CD8-positive, alpha-beta memory T cell (primary cell): ENCODE results near the gene TOLLIP. TPM values are rescaled to one million over a fixed set of nuclear protein-coding genes. Genes with fewer than 3 reads are reported as not detected.

Source experiments
- CTCF ChIA-PET: fragments of 350-600 bp; sonication (Branson Sonifier 250); formaldehyde crosslinking; loops from one replicate; lab custom pipeline; 2021; ENCODE audit warnings: antibody characterized with exemption; lab: Charles Lee
- POLR2A ChIA-PET: fragments of 350-600 bp; sonication (Branson Sonifier 250); formaldehyde crosslinking; loops from one replicate; lab custom pipeline; 2021; ENCODE audit warnings: antibody characterized with exemption; lab: Charles Lee
- DNase-seq, 5 donors: peaks; one replicate each; pipeline versions ENCODE4 v3.0.0 to v3.0.0-alpha.2; 2020 to 2022; ENCODE audit warnings: mixed read lengths in 1 of 5
- H3K27ac ChIP-seq: one replicate; pipeline ENCODE4 v1.7.0; 2013; ENCODE audit warnings: low read depth, mild to moderate bottlenecking, low read length, moderate library complexity
- H3K27me3 ChIP-seq: 2 replicates; pipeline ENCODE4 v1.7.0; 2013; ENCODE audit warnings: low read length, mild to moderate bottlenecking; ENCODE audit not compliant: insufficient read depth, poor library complexity, severe bottlenecking
- H3K36me3 ChIP-seq: 2 replicates; pipeline ENCODE4 v1.7.0; 2013; ENCODE audit warnings: mild to moderate bottlenecking, low read length, moderate library complexity; ENCODE audit not compliant: insufficient read depth
- H3K4me1 ChIP-seq: 2 replicates; pipeline ENCODE4 v1.7.0; 2013; ENCODE audit warnings: mild to moderate bottlenecking, low read length, moderate library complexity; ENCODE audit not compliant: insufficient read depth
- H3K4me3 ChIP-seq: 2 replicates; pipeline ENCODE4 v1.7.0; 2013; ENCODE audit warnings: mild to moderate bottlenecking, low read length
- H3K9me3 ChIP-seq: 2 replicates; pipeline ENCODE4 v1.7.0; 2013; ENCODE audit warnings: mild to moderate bottlenecking, low read length
- H3K27ac Mint-ChIP-seq, 8 donors: one replicate each; pipeline ENCODE4 v1.8.0; 2020 to 2021; ENCODE audit warnings: mixed read lengths in 8 of 8, mild to moderate bottlenecking in 6 of 8, inconsistent platforms in 3 of 8, moderate library complexity in 3 of 8
- H3K27me3 Mint-ChIP-seq, 2 donors: one replicate each; pipeline ENCODE4 v1.8.0; 2020 to 2021; ENCODE audit warnings: mixed read lengths in 2 of 2, mild to moderate bottlenecking in 1 of 2, moderate library complexity in 1 of 2
- H3K36me3 Mint-ChIP-seq, 3 donors: one replicate each; pipeline ENCODE4 v1.8.0; 2020 to 2021; ENCODE audit warnings: mixed read lengths in 3 of 3, inconsistent platforms in 1 of 3, mild to moderate bottlenecking in 1 of 3
- H3K4me1 Mint-ChIP-seq, 3 donors: one replicate each; pipeline ENCODE4 v1.8.0; 2020 to 2021; ENCODE audit warnings: mixed read lengths in 3 of 3, inconsistent platforms in 1 of 3, mild to moderate bottlenecking in 1 of 3
- H3K4me3 Mint-ChIP-seq, 7 donors: one replicate each; pipeline ENCODE4 v1.8.0; 2020 to 2021; ENCODE audit warnings: mixed read lengths in 7 of 7, mild to moderate bottlenecking in 6 of 7, moderate library complexity in 4 of 7, inconsistent platforms in 2 of 7
- H3K9me3 Mint-ChIP-seq, 5 donors: one replicate each; pipeline ENCODE4 v1.8.0; 2020 to 2022; ENCODE audit warnings: mixed read lengths in 5 of 5, mild to moderate bottlenecking in 3 of 5, moderate library complexity in 2 of 5, inconsistent platforms in 1 of 5
- polyA plus RNA-seq: library from polyadenylated mRNA; unstranded; fragments of 300-500 nt; fragmentation: Illumina TruSeq; gene quantifications from one replicate; pipeline ENCODE4 v1.2.3, GENCODE V29; 2021
- total RNA-seq, 2 experiments: library from RNA; stranded (reverse); gene quantifications; one replicate each; pipeline ENCODE4 v1.2.3, GENCODE V29; 2021

TOLLIP gene
- total and polyA plus RNA-seq, 3 experiments from 2014 or later: 31.1 to 41.8 (median 36.3) TPM

GRCh38 chr11:1291295-1292017 is 18.0 kb downstream of the TOLLIP start:
- Histone ChIP-seq H3K27me3 (no peaks in the 10 kb centered on the region), H3K36me3 (peaks cover 18% of the 10 kb centered on the region), H3K9me3 (no peaks in the 10 kb centered on the region), H3K4me1 (no peaks in the 10 kb centered on the region), H3K27ac (no peak overlapping the region), H3K4me3 (no peak overlapping the region)
- Mint-ChIP-seq H3K4me1 (peaks cover 0 to 4% (median 4%) of the 10 kb centered on the region in 3 donors), H3K27ac (peak overlapping the region in 1 of 8 donors; percentile 75), H3K36me3 (peaks cover 0 to 64% (median 12%) of the 10 kb centered on the region in 3 donors), H3K4me3 (no peak overlapping the region), H3K9me3 (no peaks in the 10 kb centered on the region), H3K27me3 (no peaks in the 10 kb centered on the region)
- ChIA-PET CTCF (no interaction called here), POLR2A (interaction anchor here (0.6 kb wide), 1 partner anchor 329 kb away, joined by 10 read pairs; no protein-coding TSS in a partner anchor)
- DNase-seq: peak in 1 of 5 donors; percentile 30

DNA sequence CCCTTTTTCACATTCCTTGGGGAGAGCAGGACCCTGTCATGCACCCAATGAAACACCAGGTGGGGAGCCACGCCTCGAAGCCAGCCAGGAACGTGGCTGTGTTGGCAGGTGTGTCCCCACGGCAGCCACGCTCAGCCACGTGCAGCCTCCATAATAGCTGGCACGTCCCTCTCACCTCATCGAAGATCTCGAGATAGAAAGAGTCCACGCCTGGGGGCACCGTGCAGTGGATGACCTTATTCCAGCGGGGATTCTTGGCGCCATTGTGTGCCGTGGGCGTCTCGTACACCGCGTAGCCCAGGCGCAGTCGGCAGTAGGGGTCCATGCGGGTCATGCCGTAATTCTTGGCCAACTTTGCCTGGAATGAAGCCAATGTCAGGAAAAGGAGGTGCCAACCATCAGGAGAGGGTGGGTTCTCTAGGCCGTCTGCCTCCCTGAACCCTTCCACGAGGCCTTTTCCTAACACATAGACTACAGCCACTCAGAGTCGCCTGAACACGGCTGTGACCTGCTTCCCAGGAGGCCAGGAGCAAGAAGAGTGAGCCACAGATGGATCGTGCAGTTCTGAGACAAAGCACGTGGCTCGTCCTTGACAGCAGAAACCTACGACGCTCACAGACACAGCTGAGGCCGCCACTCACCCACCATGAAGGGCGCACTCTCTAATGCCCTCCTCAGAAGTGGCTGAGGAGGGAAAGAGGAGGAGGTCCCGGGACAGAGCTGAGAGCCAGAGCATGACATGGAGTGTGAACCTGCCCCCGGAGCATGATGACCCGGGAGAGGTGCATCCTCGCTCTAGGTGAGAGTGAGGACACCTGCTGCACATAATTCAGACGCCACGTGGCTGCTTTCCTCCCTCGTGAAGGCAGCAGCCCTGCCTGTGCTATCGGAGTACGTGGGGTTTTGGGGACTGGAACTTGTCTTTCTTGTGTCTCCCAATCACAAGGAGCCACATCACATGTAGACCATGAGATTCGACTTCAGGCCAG is 19.1 kb downstream of the TOLLIP start:
- ChIA-PET POLR2A (no interaction called here), CTCF (no interaction called here)
- H3K9me3 ChIP-seq: no peaks in the 10 kb centered on the region
- H3K4me1 Mint-ChIP-seq: peaks cover 0 to 4% (median 4%) of the 10 kb centered on the region in 3 donors
- H3K27me3 Mint-ChIP-seq: no peaks in the 10 kb centered on the region
- H3K27ac ChIP-seq: no peak overlapping the region
- H3K4me1 ChIP-seq: no peaks in the 10 kb centered on the region
- H3K27ac Mint-ChIP-seq: peak overlapping the region in 1 of 8 donors; percentile 70
- no peaks in the 10 kb centered on the region for H3K9me3 Mint-ChIP-seq
- DNase-seq: no peak
- H3K36me3 ChIP-seq: peaks cover 18% of the 10 kb centered on the region
- H3K4me3 ChIP-seq: no peak overlapping the region
- no peaks in the 10 kb centered on the region for H3K27me3 ChIP-seq
- peaks cover 0 to 71% (median 15%) of the 10 kb centered on the region in 3 donors for H3K36me3 Mint-ChIP-seq
- no peak overlapping the region for H3K4me3 Mint-ChIP-seq

DNA sequence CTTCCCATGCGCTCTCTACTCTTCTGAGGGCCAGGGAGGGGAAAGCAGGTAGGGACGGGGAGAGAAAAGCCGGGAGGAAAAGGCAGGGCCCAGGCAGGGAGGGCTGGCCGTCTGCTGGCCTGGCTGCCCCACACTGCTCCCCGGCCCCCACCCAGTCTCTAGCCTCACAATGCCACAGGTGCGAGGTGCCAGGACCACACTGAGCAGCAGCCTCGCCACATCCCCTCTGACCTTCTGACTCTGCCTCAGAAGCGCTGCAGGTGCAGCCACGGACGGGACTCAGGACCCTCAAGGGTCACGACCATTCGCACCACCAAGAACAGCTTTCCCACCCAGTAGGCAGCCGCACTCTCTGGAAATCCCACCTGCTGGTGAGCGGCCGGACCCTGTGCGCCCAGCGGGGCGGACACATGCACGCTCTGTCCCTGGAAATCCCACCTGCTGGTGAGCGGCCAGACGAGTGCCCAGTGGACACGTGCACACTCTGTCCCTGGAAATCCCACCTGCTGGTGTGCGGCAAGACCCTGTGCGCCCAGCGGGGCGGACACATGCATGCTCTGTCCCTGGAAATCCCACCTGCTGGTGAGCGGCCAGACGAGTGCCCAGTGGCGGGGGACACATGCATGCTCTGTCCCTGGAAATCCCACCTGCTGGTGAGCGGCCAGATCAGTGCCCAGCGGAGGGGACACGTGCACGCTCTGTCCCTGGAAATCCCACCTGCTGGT is 20.1 kb downstream of the TOLLIP start:
- Histone ChIP-seq H3K27ac (no peak overlapping the region), H3K36me3 (peaks cover 18% of the 10 kb centered on the region), H3K9me3 (no peaks in the 10 kb centered on the region), H3K4me3 (no peak overlapping the region), H3K27me3 (no peaks in the 10 kb centered on the region), H3K4me1 (no peaks in the 10 kb centered on the region)
- CTCF ChIA-PET: no interaction called here
- peak in 1 of 5 donors; percentile 25 for DNase-seq
- Mint-ChIP-seq H3K36me3 (peaks cover 0 to 77% (median 16%) of the 10 kb centered on the region in 3 donors), H3K27me3 (no peaks in the 10 kb centered on the region), H3K4me1 (peaks cover 0 to 4% (median 4%) of the 10 kb centered on the region in 3 donors), H3K9me3 (no peaks in the 10 kb centered on the region), H3K27ac (peak overlapping the region in 1 of 8 donors; percentile 68), H3K4me3 (no peak overlapping the region)
- POLR2A ChIA-PET: no interaction called here

GRCh38 chr11:1288426-1289151 is 20.8 kb downstream of the TOLLIP start:
- Mint-ChIP-seq H3K36me3 (peaks cover 0 to 78% (median 15%) of the 10 kb centered on the region in 3 donors), H3K9me3 (no peaks in the 10 kb centered on the region), H3K4me1 (peaks cover 0 to 4% (median 4%) of the 10 kb centered on the region in 3 donors), H3K27me3 (no peaks in the 10 kb centered on the region), H3K4me3 (no peak overlapping the region), H3K27ac (no peak overlapping the region)
- no peak overlapping the region for H3K27ac ChIP-seq
- ChIA-PET POLR2A (no interaction called here), CTCF (no interaction called here)
- no peaks in the 10 kb centered on the region for H3K27me3 ChIP-seq
- H3K4me1 ChIP-seq: no peaks in the 10 kb centered on the region
- H3K4me3 ChIP-seq: no peak overlapping the region
- no peaks in the 10 kb centered on the region for H3K9me3 ChIP-seq
- DNase-seq: peak in 1 of 5 donors; percentile 38
- H3K36me3 ChIP-seq: peaks cover 18% of the 10 kb centered on the region

GRCh38 chr11:1287928-1288327 is 21.5 kb downstream of the TOLLIP start:
- no peaks in the 10 kb centered on the region for H3K9me3 Mint-ChIP-seq
- H3K4me3 ChIP-seq: no peak overlapping the region
- no peak overlapping the region for H3K27ac Mint-ChIP-seq
- H3K36me3 ChIP-seq: peaks cover 18% of the 10 kb centered on the region
- H3K27me3 ChIP-seq: no peaks in the 10 kb centered on the region
- ChIA-PET CTCF (no interaction called here), POLR2A (no interaction called here)
- peaks cover 0 to 77% (median 15%) of the 10 kb centered on the region in 3 donors for H3K36me3 Mint-ChIP-seq
- H3K4me3 Mint-ChIP-seq: no peak overlapping the region
- no peaks in the 10 kb centered on the region for H3K27me3 Mint-ChIP-seq
- H3K4me1 ChIP-seq: no peaks in the 10 kb centered on the region
- DNase-seq: peak in 1 of 5 donors; percentile 24
- peaks cover 0 to 4% (median 4%) of the 10 kb centered on the region in 3 donors for H3K4me1 Mint-ChIP-seq
- H3K9me3 ChIP-seq: no peaks in the 10 kb centered on the region
- H3K27ac ChIP-seq: no peak overlapping the region

DNA sequence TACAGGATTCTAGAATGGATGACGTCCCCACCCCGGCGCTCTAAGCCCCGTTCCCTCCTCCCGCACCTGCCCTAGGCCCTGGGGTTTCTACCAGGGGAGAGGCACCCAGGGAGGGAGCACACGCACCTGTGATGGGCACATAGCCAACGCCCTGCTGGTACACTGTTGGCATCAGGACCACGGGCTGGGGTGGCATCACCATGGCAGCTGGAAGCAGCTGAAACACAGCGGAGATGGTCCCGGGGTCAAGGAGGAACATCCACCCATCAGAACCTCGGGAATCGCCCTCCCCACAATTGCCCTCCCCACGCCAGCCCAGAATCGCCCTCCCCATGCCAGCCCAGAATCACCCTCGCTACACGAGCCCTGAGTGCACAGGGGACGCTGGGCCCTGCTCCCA is 23.6 kb downstream of the TOLLIP start:
- Histone ChIP-seq H3K4me3 (no peak overlapping the region), H3K27ac (no peak overlapping the region), H3K9me3 (no peaks in the 10 kb centered on the region), H3K27me3 (no peaks in the 10 kb centered on the region), H3K36me3 (peaks cover 16% of the 10 kb centered on the region), H3K4me1 (no peaks in the 10 kb centered on the region)
- no peak for DNase-seq
- H3K27me3 Mint-ChIP-seq: no peaks in the 10 kb centered on the region
- no peaks in the 10 kb centered on the region for H3K4me1 Mint-ChIP-seq
- no peak overlapping the region for H3K4me3 Mint-ChIP-seq
- H3K27ac Mint-ChIP-seq: no peak overlapping the region
- POLR2A ChIA-PET: no interaction called here
- CTCF ChIA-PET: no interaction called here
- H3K36me3 Mint-ChIP-seq: peaks cover 0 to 75% (median 11%) of the 10 kb centered on the region in 3 donors
- H3K9me3 Mint-ChIP-seq: no peaks in the 10 kb centered on the region

GRCh38 chr11:1285316-1285744 is 24.1 kb downstream of the TOLLIP start:
- H3K9me3 Mint-ChIP-seq: no peaks in the 10 kb centered on the region
- H3K4me3 Mint-ChIP-seq: peak overlapping the region in 1 of 7 donors; percentile 5

More at GRCh38 chr11:1285316-1285744, 24.1 kb downstream of the TOLLIP start:
- POLR2A ChIA-PET: no interaction called here
- Histone ChIP-seq H3K27me3 (no peaks in the 10 kb centered on the region), H3K9me3 (no peaks in the 10 kb centered on the region), H3K27ac (no peak overlapping the region), H3K4me1 (no peaks in the 10 kb centered on the region), H3K4me3 (no peak overlapping the region), H3K36me3 (peaks cover 11% of the 10 kb centered on the region)
- CTCF ChIA-PET: no interaction called here
- no peak overlapping the region for H3K27ac Mint-ChIP-seq
- no peaks in the 10 kb centered on the region for H3K4me1 Mint-ChIP-seq
- no peak for DNase-seq
- no peaks in the 10 kb centered on the region for H3K27me3 Mint-ChIP-seq
- peaks cover 0 to 74% (median 11%) of the 10 kb centered on the region in 3 donors for H3K36me3 Mint-ChIP-seq
